ENCODE results near the gene DHODH.
"Not testable (repeated sequence)": the region's sequence is repeated elsewhere in the genome, so short reads cannot be mapped to it uniquely, and the experiment has no call there.

DHODH gene

GRCh38 chr16:72049110-72049509, 40.6 kb downstream of the DHODH start:
- Histone ChIP-seq H3K4me1 (ENCODE audit: low read length) (no peaks in the 10 kb centered on the region), H2AFZ (ENCODE audit: low read length) (no peak overlapping the region), H3K9me2 (replicated peaks; ENCODE audit: insufficient read depth, low read length) (no peaks in the 10 kb centered on the region), H3F3A (ENCODE audit: insufficient read depth, low read length) (no peaks in the 10 kb centered on the region), H4K20me1 (ENCODE audit: insufficient read depth, low read length) (no peaks in the 10 kb centered on the region), H3K4me2 (ENCODE audit: low read depth, low read length) (no peak overlapping the region), H3K9me3 (replicated peaks; ENCODE audit: insufficient read depth, low read length) (no peaks in the 10 kb centered on the region), H3K36me3 (replicated peaks; ENCODE audit: insufficient read depth, low read length) (no peaks in the 10 kb centered on the region), H3K27ac (ENCODE audit: low read length) (no peak overlapping the region), H3K4me3 (ENCODE audit: low read length) (no peak overlapping the region), H3K9ac (ENCODE audit: low read length) (no peak overlapping the region), H3K79me2 (ENCODE audit: low read length) (no peaks in the 10 kb centered on the region), H3K27me3 (replicated peaks; ENCODE audit: insufficient read depth, low read length) (no peaks in the 10 kb centered on the region)
- no peak for DNase-seq
- TF ChIP-seq EZH2 (optimal IDR thresholded peaks at IDR 0.05; ENCODE audit: low read depth, low read length) (no peak), CTCF (IDR thresholded peaks at IDR 0.05; ENCODE audit: low read length) (no peak), EZH2phosphoT487 (IDR thresholded peaks at IDR 0.05; ENCODE audit: low read length) (no peak)

GRCh38 chr16:72050769-72051464, 42.4 kb downstream of the DHODH start:
- TF ChIP-seq EZH2phosphoT487 (IDR thresholded peaks at IDR 0.05; ENCODE audit: low read length) (no peak), EZH2 (optimal IDR thresholded peaks at IDR 0.05; ENCODE audit: low read depth, low read length) (no peak), CTCF (IDR thresholded peaks at IDR 0.05; ENCODE audit: low read length) (no peak)
- Histone ChIP-seq H3K9ac (ENCODE audit: low read length) (no peak overlapping the region), H2AFZ (ENCODE audit: low read length) (no peak overlapping the region), H3F3A (ENCODE audit: insufficient read depth, low read length) (no peaks in the 10 kb centered on the region), H3K27ac (ENCODE audit: low read length) (no peak overlapping the region), H4K20me1 (ENCODE audit: insufficient read depth, low read length) (no peaks in the 10 kb centered on the region), H3K9me3 (replicated peaks; ENCODE audit: insufficient read depth, low read length) (no peaks in the 10 kb centered on the region), H3K9me2 (replicated peaks; ENCODE audit: insufficient read depth, low read length) (no peaks in the 10 kb centered on the region), H3K36me3 (replicated peaks; ENCODE audit: insufficient read depth, low read length) (no peaks in the 10 kb centered on the region), H3K4me2 (ENCODE audit: low read depth, low read length) (no peak overlapping the region), H3K79me2 (ENCODE audit: low read length) (no peaks in the 10 kb centered on the region), H3K27me3 (replicated peaks; ENCODE audit: insufficient read depth, low read length) (no peaks in the 10 kb centered on the region), H3K4me3 (ENCODE audit: low read length) (no peak overlapping the region), H3K4me1 (ENCODE audit: low read length) (no peaks in the 10 kb centered on the region)
- DNase-seq = no peak

GRCh38 chr16:72051818-72052217, 43.3 kb downstream of the DHODH start:
- H3K27ac ChIP-seq (ENCODE audit: low read length) = no peak overlapping the region
- no peaks in the 10 kb centered on the region for H3F3A ChIP-seq (ENCODE audit: insufficient read depth, low read length)
- no peak overlapping the region for H3K4me3 ChIP-seq (ENCODE audit: low read length)
- TF ChIP-seq CTCF (IDR thresholded peaks at IDR 0.05; ENCODE audit: low read length) = no peak
- no peaks in the 10 kb centered on the region for H3K79me2 ChIP-seq (ENCODE audit: low read length)
- no peaks in the 10 kb centered on the region for H4K20me1 ChIP-seq (ENCODE audit: insufficient read depth, low read length)
- H3K9ac ChIP-seq (ENCODE audit: low read length) = no peak overlapping the region
- no peak for DNase-seq
- H3K9me3 ChIP-seq (replicated peaks; ENCODE audit: insufficient read depth, low read length) = no peaks in the 10 kb centered on the region
- no peak overlapping the region for H2AFZ ChIP-seq (ENCODE audit: low read length)
- no peaks in the 10 kb centered on the region for H3K4me1 ChIP-seq (ENCODE audit: low read length)
- H3K27me3 ChIP-seq (replicated peaks; ENCODE audit: insufficient read depth, low read length) = no peaks in the 10 kb centered on the region
- H3K36me3 ChIP-seq (replicated peaks; ENCODE audit: insufficient read depth, low read length) = no peaks in the 10 kb centered on the region
- no peaks in the 10 kb centered on the region for H3K9me2 ChIP-seq (replicated peaks; ENCODE audit: insufficient read depth, low read length)
- H3K4me2 ChIP-seq (ENCODE audit: low read depth, low read length) = no peak overlapping the region

- not testable (repeated sequence) for H3K9me3 ChIP-seq (replicated peaks; ENCODE audit: insufficient read depth, low read length); H3K27ac ChIP-seq (ENCODE audit: low read length); H3K79me2 ChIP-seq (ENCODE audit: low read length); DNase-seq; H2AFZ ChIP-seq (ENCODE audit: low read length); H3K4me2 ChIP-seq (ENCODE audit: low read depth, low read length); H3F3A ChIP-seq (ENCODE audit: insufficient read depth, low read length); H3K9ac ChIP-seq (ENCODE audit: low read length); H3K4me3 ChIP-seq (ENCODE audit: low read length); H3K9me2 ChIP-seq (replicated peaks; ENCODE audit: insufficient read depth, low read length); H3K4me1 ChIP-seq (ENCODE audit: low read length); H3K27me3 ChIP-seq (replicated peaks; ENCODE audit: insufficient read depth, low read length); H4K20me1 ChIP-seq (ENCODE audit: insufficient read depth, low read length); H3K36me3 ChIP-seq (replicated peaks; ENCODE audit: insufficient read depth, low read length)
Observed at GRCh38 chr16:72054254-72054847, 45.8 kb downstream of the DHODH start, which contains the start of gene HP. Gene HP (plus strand): TSS chr16:72054505. CDS start chr16:72054653, 148 bp downstream.
